Measurements from ENCODE around the gene STK38. TPM values are rescaled to one million over a fixed set of nuclear protein-coding genes. Genes with fewer than 3 reads are reported as not detected.

STK38 gene
- total and polyA plus RNA-seq, 2 of the 8 experiments (the other 6 are each of a cell fraction or from before 2014, with no cell fraction given): 8.1 to 19.8 TPM

DNA sequence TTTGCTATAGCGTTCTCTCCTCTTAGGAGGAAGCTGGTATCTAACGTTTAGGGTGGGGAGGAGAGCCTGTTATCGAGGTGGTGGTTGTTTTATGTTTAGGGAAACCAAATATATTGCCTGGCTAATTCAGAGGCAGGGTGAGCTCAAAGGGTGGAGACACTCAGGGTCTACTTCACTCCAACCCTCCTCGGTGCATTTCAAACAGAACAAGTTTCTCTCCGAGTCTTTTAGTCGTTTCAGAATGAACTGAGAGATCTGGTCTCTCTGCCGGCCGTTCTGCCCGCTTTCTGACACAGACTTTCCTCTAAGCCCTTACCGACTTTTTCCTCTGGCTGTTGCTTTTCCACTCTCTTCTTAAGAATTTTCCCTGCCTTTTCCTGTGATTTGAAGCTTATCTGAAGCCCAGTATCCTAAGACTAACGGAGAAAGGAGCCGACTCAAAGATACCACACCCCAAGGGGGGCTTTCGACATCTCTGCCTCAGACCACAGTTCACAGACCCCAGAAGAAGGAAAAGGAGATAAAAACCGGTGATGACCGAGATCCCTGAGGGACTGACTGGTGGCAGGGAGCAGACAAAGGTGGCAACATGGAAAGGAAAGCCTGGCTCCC lies 865 bp downstream of the STK38 start (continued):
- TF ChIP-seq POU5F1 (IDR thresholded peaks at IDR 0.05; ENCODE audit: low read depth, low read length): no peak
- TF ChIP-seq, protein P1, sequence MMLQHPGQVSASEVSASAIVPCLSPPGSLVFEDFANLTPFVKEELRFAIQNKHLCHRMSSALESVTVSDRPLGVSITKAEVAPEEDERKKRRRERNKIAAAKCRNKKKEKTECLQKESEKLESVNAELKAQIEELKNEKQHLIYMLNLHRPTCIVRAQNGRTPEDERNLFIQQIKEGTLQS (IDR thresholded peaks at IDR 0.05; ENCODE audit: insufficient read depth, low read depth, low read length): no peak
- TF ChIP-seq PHF8 (conservative IDR thresholded peaks at IDR 0.05; ENCODE audit: low read depth, low read length): no peak
- no peak for TF ChIP-seq USF2 (IDR thresholded peaks at IDR 0.05; ENCODE audit: low read length)

Data from H1 (cell line).